Panc1 (cell line): ENCODE measurements around the gene SGMS1. TPM values are rescaled to one million over a fixed set of nuclear protein-coding genes. Genes with fewer than 3 reads are reported as not detected.

Source experiments
- ATAC-seq: fragments of 200-7000 bp; cut with Tn5 transposase; 2 replicates; pipeline ENCODE4 v1.9.1; 2020; ENCODE audit warnings: mild to moderate bottlenecking, moderate library complexity
- BruUV-seq: library from RNA; stranded (reverse); fragments of 400-500 nt; replicated peaks from 2 replicates; lab custom pipeline; 2021; lab: Mats Ljungman, UMichigan
- CTCF ChIA-PET: fragments of 300-600 bp; sonication (Branson Sonifier 250); formaldehyde crosslinking; loops from one replicate; lab custom pipeline; 2022; ENCODE audit warnings: antibody characterized with exemption; lab: Charles Lee
- POLR2A ChIA-PET: fragments of 300-600 bp; sonication (Branson Sonifier 250); formaldehyde crosslinking; loops from one replicate; lab custom pipeline; 2022; ENCODE audit warnings: antibody characterized with exemption; lab: Charles Lee
- DNase-seq: peaks from one replicate; pipeline ENCODE4 v3.0.0-alpha.2; 2010; ENCODE audit warnings: low read depth, low spot score
- H3K27ac ChIP-seq: 2 replicates; pipeline ENCODE4 v1.5.1; 2011; ENCODE audit warnings: mild to moderate bottlenecking, low read length, inconsistent platforms
- H3K27me3 ChIP-seq: fragments of 200-500 bp; sonication (Bioruptor generic); 2 replicates; pipeline ENCODE4 v1.6.0; 2014; ENCODE audit warnings: low read length, inconsistent platforms; ENCODE audit not compliant: control insufficient read depth, insufficient read depth
- H3K36me3 ChIP-seq: fragments of 200-500 bp; sonication (Bioruptor generic); 2 replicates; pipeline ENCODE4 v1.5.1; 2014; ENCODE audit warnings: inconsistent platforms, mild to moderate bottlenecking, low read length, moderate library complexity; ENCODE audit not compliant: control insufficient read depth, insufficient read depth
- H3K4me1 ChIP-seq: 2 replicates; pipeline ENCODE4 v1.5.1; 2011; ENCODE audit warnings: inconsistent platforms, mild to moderate bottlenecking, low read length, moderate library complexity; ENCODE audit not compliant: control insufficient read depth, insufficient read depth
- H3K4me3 ChIP-seq, 2 experiments: 2 replicates each; pipeline ENCODE4 v1.5.1; 2011 to 2012; ENCODE audit warnings: low read depth in 2 of 2, low read length in 2 of 2, mild to moderate bottlenecking in 2 of 2, inconsistent platforms in 1 of 2, moderate library complexity in 1 of 2
- H3K9me3 ChIP-seq: fragments of 200-500 bp; sonication (Bioruptor generic); 2 replicates; pipeline ENCODE4 v1.5.1; 2014; ENCODE audit warnings: low read depth, mild to moderate bottlenecking, inconsistent platforms, low read length, moderate library complexity; ENCODE audit not compliant: control insufficient read depth, insufficient read depth
- POLR2AphosphoS5 ChIP-seq: IDR thresholded peaks from 2 replicates; pipeline ENCODE4 v1.6.1; 2012; ENCODE audit warnings: mild to moderate bottlenecking, low read depth, low read length, moderate library complexity
- SIN3A ChIP-seq: IDR thresholded peaks from 2 replicates; pipeline ENCODE4 v1.6.1; 2012; ENCODE audit warnings: low read depth, mild to moderate bottlenecking, low read length, moderate library complexity, borderline replicate concordance; ENCODE audit not compliant: insufficient read depth
- TCF7L2 ChIP-seq: IDR thresholded peaks from 2 replicates; pipeline ENCODE4 v1.6.1; 2011; ENCODE audit warnings: mild to moderate bottlenecking, low read depth, low read length, inconsistent platforms
- in situ Hi-C: cut with HindIII; loops from 2 replicates; pipeline ENCODE4 v1.10.0; 2016; ENCODE audit warnings: low sequenced_read_pairs, low pct_unique_long_range_greater_than_20kb
- intact Hi-C: fragments of 100-400 bp; cut with micrococcal nuclease; formaldehyde crosslinking; loops from one replicate; pipeline ENCODE4 v1.10.0; 2022; ENCODE audit not compliant: unreplicated experiment
- total RNA-seq: library from RNA; stranded (reverse); gene quantifications from one replicate; pipeline ENCODE4 v1.2.1, GENCODE V29; 2021; ENCODE audit not compliant: unreplicated experiment
- TF ChIP-seq, protein P1 (sequence below), 2 experiments: IDR thresholded peaks; 2 replicates each; pipeline ENCODE4 v1.6.1; 2011 to 2012; ENCODE audit warnings: low read depth in 2 of 2, control low read depth in 1 of 2, low read length in 1 of 2, mild to moderate bottlenecking in 1 of 2, moderate library complexity in 1 of 2; ENCODE audit not compliant: insufficient read depth in 1 of 2
- TF ChIP-seq, protein P2 (sequence below): fragments of 450-650 bp; IDR thresholded peaks from 2 replicates; pipeline ENCODE4 v1.5.1; 2017; ENCODE audit warnings: mild to moderate bottlenecking

The SGMS1 gene
- total RNA-seq, 1 experiment from 2014 or later: 22.0 TPM

DNA sequence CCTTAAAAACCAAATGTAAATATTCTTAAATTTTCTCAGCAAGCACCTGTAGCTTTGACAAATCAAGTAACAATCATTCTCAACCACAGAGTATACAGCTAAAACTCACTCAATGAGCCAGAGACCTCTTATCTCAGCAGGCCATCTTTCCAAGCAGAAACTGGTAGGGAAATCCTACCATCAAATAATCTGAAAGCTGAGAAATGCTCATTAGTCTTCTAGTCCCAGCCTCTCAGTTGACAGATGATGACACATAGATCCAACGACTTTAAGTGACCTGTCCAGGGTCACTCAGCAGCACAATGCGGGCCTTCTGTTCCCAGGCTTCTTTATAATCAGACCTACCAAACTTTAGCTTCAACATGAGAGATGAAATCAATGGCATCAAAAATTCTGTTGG is 184.6 kb downstream of the SGMS1 start:
- Histone ChIP-seq H3K27ac (no peak overlapping the region), H3K4me3 (no peak overlapping the region), H3K27me3 (no peaks in the 10 kb centered on the region), H3K4me1 (no peaks in the 10 kb centered on the region), H3K9me3 (no peaks in the 10 kb centered on the region), H3K36me3 (no peaks in the 10 kb centered on the region)
- ChIA-PET CTCF (no interaction called here), POLR2A (no interaction called here)
- TF ChIP-seq POLR2AphosphoS5 (no peak), SIN3A (no peak), TCF7L2 (no peak)
- TF ChIP-seq, protein P1, sequence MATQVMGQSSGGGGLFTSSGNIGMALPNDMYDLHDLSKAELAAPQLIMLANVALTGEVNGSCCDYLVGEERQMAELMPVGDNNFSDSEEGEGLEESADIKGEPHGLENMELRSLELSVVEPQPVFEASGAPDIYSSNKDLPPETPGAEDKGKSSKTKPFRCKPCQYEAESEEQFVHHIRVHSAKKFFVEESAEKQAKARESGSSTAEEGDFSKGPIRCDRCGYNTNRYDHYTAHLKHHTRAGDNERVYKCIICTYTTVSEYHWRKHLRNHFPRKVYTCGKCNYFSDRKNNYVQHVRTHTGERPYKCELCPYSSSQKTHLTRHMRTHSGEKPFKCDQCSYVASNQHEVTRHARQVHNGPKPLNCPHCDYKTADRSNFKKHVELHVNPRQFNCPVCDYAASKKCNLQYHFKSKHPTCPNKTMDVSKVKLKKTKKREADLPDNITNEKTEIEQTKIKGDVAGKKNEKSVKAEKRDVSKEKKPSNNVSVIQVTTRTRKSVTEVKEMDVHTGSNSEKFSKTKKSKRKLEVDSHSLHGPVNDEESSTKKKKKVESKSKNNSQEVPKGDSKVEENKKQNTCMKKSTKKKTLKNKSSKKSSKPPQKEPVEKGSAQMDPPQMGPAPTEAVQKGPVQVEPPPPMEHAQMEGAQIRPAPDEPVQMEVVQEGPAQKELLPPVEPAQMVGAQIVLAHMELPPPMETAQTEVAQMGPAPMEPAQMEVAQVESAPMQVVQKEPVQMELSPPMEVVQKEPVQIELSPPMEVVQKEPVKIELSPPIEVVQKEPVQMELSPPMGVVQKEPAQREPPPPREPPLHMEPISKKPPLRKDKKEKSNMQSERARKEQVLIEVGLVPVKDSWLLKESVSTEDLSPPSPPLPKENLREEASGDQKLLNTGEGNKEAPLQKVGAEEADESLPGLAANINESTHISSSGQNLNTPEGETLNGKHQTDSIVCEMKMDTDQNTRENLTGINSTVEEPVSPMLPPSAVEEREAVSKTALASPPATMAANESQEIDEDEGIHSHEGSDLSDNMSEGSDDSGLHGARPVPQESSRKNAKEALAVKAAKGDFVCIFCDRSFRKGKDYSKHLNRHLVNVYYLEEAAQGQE (IDR thresholded peaks at IDR 0.05; ENCODE audit: insufficient read depth in 1 of 2, low read depth in 2 of 2, low read length in 1 of 2): no peak
- TF ChIP-seq, protein P2, sequence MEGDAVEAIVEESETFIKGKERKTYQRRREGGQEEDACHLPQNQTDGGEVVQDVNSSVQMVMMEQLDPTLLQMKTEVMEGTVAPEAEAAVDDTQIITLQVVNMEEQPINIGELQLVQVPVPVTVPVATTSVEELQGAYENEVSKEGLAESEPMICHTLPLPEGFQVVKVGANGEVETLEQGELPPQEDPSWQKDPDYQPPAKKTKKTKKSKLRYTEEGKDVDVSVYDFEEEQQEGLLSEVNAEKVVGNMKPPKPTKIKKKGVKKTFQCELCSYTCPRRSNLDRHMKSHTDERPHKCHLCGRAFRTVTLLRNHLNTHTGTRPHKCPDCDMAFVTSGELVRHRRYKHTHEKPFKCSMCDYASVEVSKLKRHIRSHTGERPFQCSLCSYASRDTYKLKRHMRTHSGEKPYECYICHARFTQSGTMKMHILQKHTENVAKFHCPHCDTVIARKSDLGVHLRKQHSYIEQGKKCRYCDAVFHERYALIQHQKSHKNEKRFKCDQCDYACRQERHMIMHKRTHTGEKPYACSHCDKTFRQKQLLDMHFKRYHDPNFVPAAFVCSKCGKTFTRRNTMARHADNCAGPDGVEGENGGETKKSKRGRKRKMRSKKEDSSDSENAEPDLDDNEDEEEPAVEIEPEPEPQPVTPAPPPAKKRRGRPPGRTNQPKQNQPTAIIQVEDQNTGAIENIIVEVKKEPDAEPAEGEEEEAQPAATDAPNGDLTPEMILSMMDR: no peak
- in situ Hi-C loops (no loop called here), intact Hi-C loops (loop anchor here (10.0 kb wide), 1 partner anchor 1726 kb away; no protein-coding TSS in a partner anchor)
- ATAC-seq (no peak), DNase-seq (no peak)
- BruUV-seq: no TSS peak

DNA sequence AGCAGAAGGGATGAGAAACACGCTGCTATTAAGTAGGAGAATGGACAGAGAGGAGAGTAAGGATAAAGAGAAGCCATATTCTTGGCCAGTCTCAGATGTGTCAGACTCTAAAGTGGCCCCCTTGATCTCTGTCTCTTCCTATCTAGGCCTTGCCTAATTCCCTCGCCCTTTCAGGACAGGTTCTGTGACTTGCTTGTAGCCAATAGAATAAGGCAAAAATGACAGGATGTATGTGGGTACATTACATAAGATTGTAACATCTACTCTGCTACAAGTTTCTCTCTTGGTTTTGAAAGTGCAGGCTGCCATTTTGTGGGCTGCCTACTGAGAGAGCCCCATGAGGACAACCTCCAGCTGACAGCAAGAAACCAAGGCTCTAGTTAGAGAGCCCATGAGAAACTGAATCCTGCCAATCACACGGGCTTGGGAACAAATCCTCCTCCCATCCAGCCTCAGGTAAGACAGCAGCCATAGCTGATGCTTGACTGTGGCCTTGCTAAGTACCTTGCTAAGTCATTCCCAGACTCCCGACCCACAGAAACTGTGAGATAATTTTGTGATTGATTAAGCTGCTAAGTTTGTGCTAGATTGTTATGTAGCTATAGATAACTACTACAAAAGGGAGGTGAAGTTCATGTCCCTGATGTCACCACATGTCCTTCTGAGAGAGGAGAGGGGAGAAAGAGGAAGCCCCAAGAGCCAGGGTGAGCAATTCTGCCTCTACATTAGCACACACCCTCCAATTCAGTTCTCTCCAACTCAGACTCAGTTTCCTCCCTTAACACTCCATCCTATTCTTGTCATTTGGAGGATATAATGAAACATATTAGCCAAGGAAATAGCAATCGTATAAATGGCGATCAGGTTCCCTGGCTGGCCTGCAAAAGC is 185.5 kb downstream of the SGMS1 start:
- no peaks in the 10 kb centered on the region for H3K27me3 ChIP-seq
- H3K27ac ChIP-seq: no peak overlapping the region
- H3K4me3 ChIP-seq: no peak overlapping the region
- ChIA-PET POLR2A (no interaction called here), CTCF (no interaction called here)
- ATAC-seq: no peak
- H3K36me3 ChIP-seq: no peaks in the 10 kb centered on the region
- in situ Hi-C loops (no loop called here), intact Hi-C loops (loop anchor here (10.0 kb wide), 1 partner anchor 1727 kb away; no protein-coding TSS in a partner anchor)
- H3K9me3 ChIP-seq: no peaks in the 10 kb centered on the region
- DNase-seq: no peak
- no peak for TF ChIP-seq POLR2AphosphoS5
- TF ChIP-seq TCF7L2: no peak
- TF ChIP-seq, protein P1 (IDR thresholded peaks at IDR 0.05; ENCODE audit: insufficient read depth in 1 of 2, low read depth in 2 of 2, low read length in 1 of 2): no peak
- TF ChIP-seq, protein P2: no peak
- no peak for TF ChIP-seq SIN3A
- no peaks in the 10 kb centered on the region for H3K4me1 ChIP-seq
- BruUV-seq: no TSS peak
